ENCODE measurements around the gene CLN3. TPM values are rescaled to one million over a fixed set of nuclear protein-coding genes. Genes with fewer than 3 reads are reported as not detected.
A peak's percentile ranks its signal among the peaks of the same experiment; 100 is the strongest.
"Not testable (repeated sequence)": the region's sequence is repeated elsewhere in the genome, so short reads cannot be mapped to it uniquely, and the experiment has no call there.

CLN3 gene
- total and polyA plus RNA-seq, 8 donors: 6.9 to 25.9 (median 11.0) TPM

DNA sequence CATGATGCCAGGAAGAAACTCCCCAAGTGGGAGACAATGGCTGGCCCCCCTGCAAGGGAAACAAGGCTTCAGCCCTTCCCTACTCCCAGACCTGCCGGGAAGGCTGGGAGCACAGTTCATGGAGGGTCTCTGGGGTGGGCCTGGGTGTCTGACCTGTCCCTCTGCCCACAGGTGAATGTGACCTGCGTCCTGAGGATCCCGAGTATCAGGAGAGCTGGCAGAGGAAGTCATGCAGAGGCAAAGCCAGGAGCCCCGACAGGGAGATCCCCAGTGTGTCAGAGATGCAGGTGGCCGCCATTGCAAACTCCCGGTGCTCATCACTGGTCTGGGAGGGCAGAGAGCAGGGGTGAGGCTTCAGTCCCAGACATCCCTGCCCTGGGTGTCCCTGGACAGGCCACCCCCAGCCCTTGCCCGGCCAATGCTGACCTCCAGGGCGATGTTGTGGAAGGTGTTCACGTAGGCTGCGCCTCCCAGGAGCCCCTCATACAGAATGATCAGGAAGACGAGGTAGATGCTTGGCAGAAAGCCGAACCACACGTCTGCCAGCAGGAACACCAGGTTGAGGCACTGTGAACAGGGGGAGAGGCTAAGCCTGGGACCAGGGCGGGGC is 14.5 kb downstream of the CLN3 start:
- Histone ChIP-seq H3K27ac (no peak overlapping the region), H3K4me1 (no peaks in the 10 kb centered on the region), H3K36me3 (peaks cover 0 to 36% (median 4%) of the 10 kb centered on the region in 3 donors), H3K27me3 (no peaks in the 10 kb centered on the region), H3K9me3 (no peaks in the 10 kb centered on the region), H3K4me3 (no peak overlapping the region)
- 89 to 92% methylated on average over 14 of the region's 14 CpGs for WGBS, 2 donors
- ATAC-seq (no peak), DNase-seq (peak in 3 of 6 donors; percentile 6 to 41 (median 38)), FAIRE-seq (no peak)
- intact Hi-C loops (cut with DNase I): no loop called here
- TF ChIP-seq, protein P1, sequence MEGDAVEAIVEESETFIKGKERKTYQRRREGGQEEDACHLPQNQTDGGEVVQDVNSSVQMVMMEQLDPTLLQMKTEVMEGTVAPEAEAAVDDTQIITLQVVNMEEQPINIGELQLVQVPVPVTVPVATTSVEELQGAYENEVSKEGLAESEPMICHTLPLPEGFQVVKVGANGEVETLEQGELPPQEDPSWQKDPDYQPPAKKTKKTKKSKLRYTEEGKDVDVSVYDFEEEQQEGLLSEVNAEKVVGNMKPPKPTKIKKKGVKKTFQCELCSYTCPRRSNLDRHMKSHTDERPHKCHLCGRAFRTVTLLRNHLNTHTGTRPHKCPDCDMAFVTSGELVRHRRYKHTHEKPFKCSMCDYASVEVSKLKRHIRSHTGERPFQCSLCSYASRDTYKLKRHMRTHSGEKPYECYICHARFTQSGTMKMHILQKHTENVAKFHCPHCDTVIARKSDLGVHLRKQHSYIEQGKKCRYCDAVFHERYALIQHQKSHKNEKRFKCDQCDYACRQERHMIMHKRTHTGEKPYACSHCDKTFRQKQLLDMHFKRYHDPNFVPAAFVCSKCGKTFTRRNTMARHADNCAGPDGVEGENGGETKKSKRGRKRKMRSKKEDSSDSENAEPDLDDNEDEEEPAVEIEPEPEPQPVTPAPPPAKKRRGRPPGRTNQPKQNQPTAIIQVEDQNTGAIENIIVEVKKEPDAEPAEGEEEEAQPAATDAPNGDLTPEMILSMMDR (IDR thresholded peaks at IDR 0.05): no peak

DNA sequence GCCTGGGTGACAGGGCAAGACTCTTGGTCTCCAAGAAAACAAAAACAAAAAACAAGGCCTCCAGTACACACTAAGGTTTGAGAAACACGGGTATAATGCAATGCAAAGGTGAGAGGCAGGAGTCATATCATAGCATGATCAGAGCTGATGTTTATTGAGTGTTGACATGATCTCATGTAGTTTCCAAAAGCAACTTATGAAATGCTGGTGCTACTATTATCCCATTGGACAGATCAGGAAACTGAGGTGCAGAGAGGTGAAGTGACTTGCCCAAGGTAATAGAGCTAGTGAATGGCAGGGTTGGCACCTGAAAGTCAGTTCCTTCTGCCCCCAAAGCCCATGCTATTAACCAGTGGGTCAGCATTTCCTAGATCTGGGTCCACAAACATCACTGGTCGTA is 16.7 kb downstream of the CLN3 start:
- FAIRE-seq (no peak), DNase-seq (no peak), ATAC-seq (no peak)
- H3K36me3 ChIP-seq: peaks cover 0 to 36% (median 4%) of the 10 kb centered on the region in 3 donors
- no peaks in the 10 kb centered on the region for H3K27me3 ChIP-seq
- H3K4me3 ChIP-seq: no peak overlapping the region
- WGBS, 2 donors: 87 to 88% methylated on average over 2 of the region's 2 CpGs
- H3K27ac ChIP-seq: no peak overlapping the region
- H3K4me1 ChIP-seq: no peaks in the 10 kb centered on the region
- intact Hi-C loops (cut with DNase I): no loop called here
- no peaks in the 10 kb centered on the region for H3K9me3 ChIP-seq
- TF ChIP-seq, protein P1 (IDR thresholded peaks at IDR 0.05): no peak

DNA sequence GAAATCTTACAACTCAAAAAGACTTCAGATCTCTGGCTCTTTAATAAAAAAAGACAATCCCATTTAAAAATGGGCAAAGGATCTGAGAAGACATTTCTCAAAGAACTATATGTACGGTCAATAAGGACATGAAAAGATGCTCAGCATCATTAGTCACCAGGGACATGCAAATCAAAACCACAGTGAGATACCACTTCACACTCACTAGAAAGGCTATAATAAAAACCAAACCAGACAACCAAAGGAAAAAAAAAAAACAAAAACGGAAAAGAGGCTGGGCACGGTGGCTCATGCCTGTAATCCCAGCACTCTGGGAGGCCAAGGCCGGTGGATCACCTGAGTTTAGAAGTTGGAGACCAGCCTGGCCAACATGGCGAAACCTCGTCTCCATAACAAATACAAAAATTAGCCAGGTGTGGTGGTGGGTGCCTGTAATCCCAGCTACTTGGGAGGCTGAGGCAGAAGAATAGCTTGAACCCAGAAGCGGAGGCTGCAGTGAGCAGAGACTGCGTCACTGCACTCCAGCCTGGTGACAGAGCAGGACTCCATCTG is 18.1 kb downstream of the CLN3 start:
- no peaks in the 10 kb centered on the region for H3K27me3 ChIP-seq
- no peak overlapping the region for H3K4me3 ChIP-seq
- no peaks in the 10 kb centered on the region for H3K4me1 ChIP-seq
- intact Hi-C loops (cut with DNase I): no loop called here
- no peaks in the 10 kb centered on the region for H3K9me3 ChIP-seq
- H3K27ac ChIP-seq: no peak overlapping the region
- FAIRE-seq: no peak
- peaks cover 0 to 24% (median 4%) of the 10 kb centered on the region in 3 donors for H3K36me3 ChIP-seq
- peak in 1 of 6 donors; percentile 10 for DNase-seq
- WGBS, 2 donors: 95% methylated on average over 8 of the region's 8 CpGs
- ATAC-seq: no peak
- TF ChIP-seq, protein P1 (IDR thresholded peaks at IDR 0.05): no peak

DNA sequence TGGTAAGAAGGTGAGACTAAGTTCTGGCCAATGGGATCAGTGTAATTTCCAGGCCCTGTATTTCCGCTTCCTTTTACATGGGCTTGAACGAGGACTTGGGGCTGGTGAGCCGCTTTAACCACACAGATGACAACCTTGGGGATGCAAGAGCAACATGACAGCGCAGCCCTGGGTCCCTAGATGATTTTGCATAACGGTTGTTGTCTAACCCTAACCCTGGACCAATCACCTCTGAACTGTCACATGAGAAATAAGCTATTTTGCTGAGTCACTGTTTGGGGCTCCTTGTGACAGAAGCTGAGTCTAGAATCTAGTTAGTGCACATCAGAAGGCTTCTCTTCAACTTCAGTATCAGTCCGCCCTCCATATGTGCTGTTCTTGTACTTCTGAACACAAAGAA is 44.8 kb downstream of the CLN3 start:
- H3K9me3 ChIP-seq; H3K27me3 ChIP-seq; H3K36me3 ChIP-seq; ATAC-seq; H3K27ac ChIP-seq; DNase-seq; intact Hi-C loops (cut with DNase I); FAIRE-seq; H3K4me3 ChIP-seq; H3K4me1 ChIP-seq: not testable (repeated sequence)
- no CpG with 5 or more reads among the region's 6 CpGs for whole genome bisulfite sequencing, 2 donors

DNA sequence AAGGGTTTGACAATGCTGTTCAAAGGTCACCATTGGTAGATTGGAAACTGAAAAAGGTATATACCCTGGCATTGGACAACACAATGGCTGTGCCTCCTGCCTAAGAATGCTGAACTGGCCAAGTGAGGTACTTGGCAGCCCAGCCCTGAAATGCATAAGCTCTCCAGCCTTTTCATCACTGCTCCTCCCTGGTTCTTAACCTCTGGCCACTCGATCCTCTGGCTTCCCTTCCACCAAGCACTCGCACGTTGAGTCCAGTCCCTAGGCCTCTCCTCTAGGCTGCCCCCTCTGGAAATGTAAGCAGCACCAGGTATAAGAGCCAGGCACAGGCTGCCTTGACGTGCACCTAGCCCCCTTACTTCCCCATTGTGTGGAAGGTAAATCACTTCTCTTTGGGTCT is 45.5 kb downstream of the CLN3 start:
- ATAC-seq, H3K4me1 ChIP-seq: not testable (repeated sequence)
- no CpG with 5 or more reads among the region's 4 CpGs for WGBS, 2 donors

DNA sequence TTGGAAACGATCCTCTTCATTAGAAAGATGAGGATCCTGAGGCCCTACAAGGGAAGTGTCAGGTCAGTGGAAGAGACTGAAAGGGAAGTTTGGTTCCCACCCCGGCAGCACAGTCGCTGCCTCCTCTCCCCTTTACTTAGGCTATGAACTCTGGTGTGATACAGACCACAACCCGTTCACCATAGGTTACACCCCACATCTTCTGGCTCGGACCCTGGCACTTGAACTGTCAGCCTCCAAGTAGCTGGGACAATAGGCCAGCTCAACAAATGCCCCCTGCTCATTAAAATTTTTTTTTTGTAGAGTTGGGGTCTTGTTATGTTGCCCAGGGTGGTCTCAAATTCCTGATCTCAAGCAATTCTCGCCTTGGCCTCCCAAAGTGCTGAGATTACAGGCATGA is 47.9 kb downstream of the CLN3 start:
- intact Hi-C loops (cut with DNase I); H3K27me3 ChIP-seq; H3K4me1 ChIP-seq; H3K9me3 ChIP-seq; H3K4me3 ChIP-seq; H3K27ac ChIP-seq; H3K36me3 ChIP-seq; ATAC-seq; FAIRE-seq: not testable (repeated sequence)
- DNase-seq: peak in 1 of 6 donors; percentile 3
- WGBS, 2 donors: 62 to 94% methylated on average over 3 of the region's 6 CpGs

More for the DNA sequence above, 45.5 kb downstream of the CLN3 start:
- FAIRE-seq; H3K4me3 ChIP-seq; intact Hi-C loops (cut with DNase I); H3K36me3 ChIP-seq; H3K9me3 ChIP-seq; H3K27me3 ChIP-seq; H3K27ac ChIP-seq; DNase-seq: not testable (repeated sequence)

DNA sequence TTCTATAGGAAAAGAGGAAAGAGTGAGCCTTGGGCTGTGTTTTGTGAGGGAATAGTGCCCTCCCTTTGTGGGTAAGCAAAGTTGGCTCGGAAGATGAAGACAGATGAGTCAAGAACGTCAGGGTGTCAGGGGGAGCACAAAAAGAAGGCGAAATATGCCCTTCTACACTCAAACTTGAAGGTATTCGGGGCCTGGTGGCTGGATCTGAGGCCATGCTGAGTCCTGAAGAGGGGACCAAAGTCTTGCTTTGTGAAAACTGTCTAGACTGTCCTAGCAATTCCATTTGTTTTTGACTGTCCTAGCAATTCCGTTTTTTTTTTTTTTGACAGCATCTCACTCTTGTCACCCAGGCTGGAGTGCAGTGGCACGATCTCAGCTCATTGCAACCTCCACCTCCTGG is 53.0 kb downstream of the CLN3 start:
- FAIRE-seq: not testable (repeated sequence)

DNA sequence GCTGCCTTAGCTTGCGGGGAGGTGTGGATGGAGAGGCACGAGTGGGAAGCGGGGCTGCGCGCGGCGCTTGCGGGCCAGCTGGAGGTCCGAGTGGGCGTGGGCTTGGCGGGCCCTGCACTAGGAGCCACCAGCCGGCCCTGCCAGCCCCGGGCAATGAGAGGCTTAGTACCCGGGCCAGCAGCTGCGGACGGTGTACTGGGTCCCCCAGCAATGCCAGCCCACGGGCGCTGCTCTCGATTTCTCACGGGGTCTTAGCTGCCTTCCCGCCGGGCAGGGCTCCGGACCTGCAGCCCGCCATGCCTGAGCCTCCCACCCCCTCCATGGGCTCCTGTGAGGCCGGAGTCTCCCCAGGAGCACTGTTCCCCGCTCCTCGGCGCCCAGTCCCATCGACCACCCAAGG is 56.5 kb downstream of the CLN3 start:
- H3K36me3 ChIP-seq; ATAC-seq; H3K9me3 ChIP-seq; H3K27me3 ChIP-seq; H3K27ac ChIP-seq; H3K4me3 ChIP-seq; FAIRE-seq; intact Hi-C loops (cut with DNase I); H3K4me1 ChIP-seq: not testable (repeated sequence)
- WGBS, 2 donors: 87 to 95% methylated on average over 7 to 19 of the region's 29 CpGs
- DNase-seq: peak in 3 of 6 donors; percentile 3 to 29 (median 16)

More for the DNA sequence above, 53.0 kb downstream of the CLN3 start:
- 84 to 100% methylated on average over 2 to 3 of the region's 6 CpGs for WGBS, 2 donors
- DNase-seq: peak in 1 of 6 donors; percentile 13
- H3K27ac ChIP-seq; ATAC-seq; H3K36me3 ChIP-seq; H3K4me3 ChIP-seq; intact Hi-C loops (cut with DNase I); H3K4me1 ChIP-seq; H3K9me3 ChIP-seq; H3K27me3 ChIP-seq: not testable (repeated sequence)

Data from pancreas (tissue), 10 donors.